Epidermal melanocyte (primary cell): ENCODE measurements around the gene CDCA5.
"Not testable (repeated sequence)": the region's sequence is repeated elsewhere in the genome, so short reads cannot be mapped to it uniquely, and the experiment has no call there.

Experiments used
- DNase-seq: peaks from one replicate; pipeline ENCODE4 v3.0.0; 2011; ENCODE audit warnings: low spot score; ENCODE audit not compliant: insufficient read length

Gene CDCA5

DNA sequence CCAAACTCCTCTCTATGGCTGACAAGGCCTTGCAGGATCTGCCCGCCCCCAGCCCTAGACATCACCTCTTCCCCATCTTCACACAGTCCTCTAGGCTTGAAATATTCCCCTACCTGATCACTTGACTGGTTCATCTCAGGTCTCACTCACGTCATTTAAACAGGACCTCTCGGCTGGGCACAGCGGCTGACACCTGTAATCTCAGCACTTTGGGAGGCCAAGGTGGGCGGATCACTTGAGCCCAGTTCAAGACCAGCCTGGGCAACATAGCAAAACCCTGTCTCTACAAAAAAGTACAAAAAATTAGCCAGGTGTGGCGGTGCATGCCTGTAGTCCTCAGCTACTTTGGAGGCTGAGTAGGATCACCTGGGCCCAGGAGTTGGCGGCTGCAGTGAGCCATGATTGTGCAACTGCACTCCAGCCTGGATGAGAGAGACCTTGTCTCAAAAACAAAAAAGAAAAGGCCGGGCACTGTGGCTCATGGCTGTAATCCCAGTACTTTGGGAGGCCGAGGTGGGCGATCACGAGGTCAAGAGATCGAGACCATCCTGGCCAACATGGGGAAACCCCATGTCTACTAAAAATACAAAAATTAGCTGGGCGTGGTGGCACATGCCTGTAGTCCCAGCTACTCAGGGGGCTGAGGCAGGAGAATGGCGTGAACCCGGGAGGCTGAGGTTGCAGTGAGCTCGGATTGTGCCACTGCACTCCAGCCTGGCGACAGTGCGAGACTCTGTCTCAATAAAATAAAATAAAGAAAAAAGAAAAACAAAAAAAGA, 35.2 kb upstream of the CDCA5 start:
- DNase-seq = not testable (repeated sequence)

DNA sequence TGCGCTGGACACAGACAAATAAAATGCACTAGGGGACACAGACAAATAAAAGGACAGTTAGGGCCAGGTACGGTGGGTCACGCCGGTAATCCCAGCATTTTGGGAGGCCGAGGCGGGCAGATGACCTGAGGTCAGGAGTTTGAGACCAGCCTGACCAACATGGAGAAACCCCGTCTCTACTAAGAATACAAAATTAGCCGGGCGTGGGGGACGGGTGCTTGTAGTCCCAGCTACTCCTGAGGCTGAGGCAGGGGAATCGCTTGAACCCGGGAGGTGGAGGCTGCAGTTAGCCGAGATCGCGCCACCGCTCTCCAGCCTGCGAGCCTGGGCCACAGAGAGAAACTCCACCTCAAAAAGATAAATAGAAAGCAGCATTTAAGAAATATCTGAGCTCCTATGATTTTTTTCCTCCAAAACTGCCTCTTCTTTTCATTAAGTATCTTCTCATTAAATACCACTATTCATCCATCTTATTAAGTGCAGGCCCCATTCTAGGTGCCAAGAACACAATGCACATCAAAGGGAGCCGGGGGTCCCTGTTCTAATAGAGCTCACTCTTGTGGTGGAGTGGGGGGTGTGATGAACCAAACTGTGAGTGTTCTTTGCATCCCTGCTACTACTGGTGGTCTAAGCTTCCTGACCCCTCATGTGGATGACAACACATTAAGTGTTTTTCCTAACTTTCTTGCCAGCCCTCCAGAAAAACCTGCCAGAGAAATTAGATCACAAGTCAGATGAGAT, 34.4 kb upstream of the CDCA5 start:
- no peak for DNase-seq

DNA sequence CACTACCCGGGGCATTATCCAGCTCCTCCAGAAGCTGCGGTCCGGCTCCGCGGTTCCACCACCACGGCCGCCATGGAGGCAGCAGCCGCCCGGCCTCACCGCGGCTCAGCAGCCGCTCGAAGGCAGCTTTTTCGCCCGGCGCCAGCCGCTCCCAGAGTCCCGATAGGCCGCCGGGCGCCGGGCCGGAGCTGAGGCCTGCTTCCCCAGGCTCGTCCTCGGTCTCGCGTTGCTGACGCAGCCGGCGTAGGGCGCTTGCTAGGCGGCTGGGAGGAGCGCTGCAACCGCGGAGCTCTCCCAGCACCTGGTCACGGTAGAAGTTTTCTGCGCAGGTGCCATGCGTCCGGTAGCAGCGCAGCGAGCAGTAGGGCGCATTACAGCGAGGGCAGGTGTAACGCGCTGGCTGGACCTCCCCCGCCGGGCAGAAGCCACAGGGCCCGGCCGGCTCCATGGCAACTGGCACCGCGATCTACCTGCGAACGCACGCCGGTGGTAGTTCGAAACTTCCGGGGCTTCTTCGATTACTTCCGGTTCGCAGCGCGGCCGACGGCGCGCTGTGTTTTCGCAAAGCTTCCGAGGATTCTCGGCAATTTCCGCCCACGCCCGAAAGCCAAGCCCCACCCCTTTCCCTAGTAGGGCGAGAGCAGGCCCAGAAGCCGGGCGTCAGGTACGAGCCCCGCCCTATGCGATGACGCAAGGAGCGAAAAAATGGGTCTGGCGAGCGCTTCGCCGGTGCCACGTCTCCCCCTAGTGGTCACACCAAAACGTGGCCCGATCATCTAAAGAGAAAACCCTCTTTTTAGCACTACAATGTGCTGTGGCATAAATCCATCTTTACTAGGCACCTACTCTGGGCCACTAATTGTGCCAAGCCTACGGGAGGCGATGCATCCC, 33.6 kb upstream of the CDCA5 start, which contains the start of gene ZNHIT2:
Gene ZNHIT2, minus strand, starts transcription at position 496 of the 891 bp plus-strand sequence. Its CDS starts 48 bp downstream, at position 448.
- DNase-seq = peak; percentile 93

DNA sequence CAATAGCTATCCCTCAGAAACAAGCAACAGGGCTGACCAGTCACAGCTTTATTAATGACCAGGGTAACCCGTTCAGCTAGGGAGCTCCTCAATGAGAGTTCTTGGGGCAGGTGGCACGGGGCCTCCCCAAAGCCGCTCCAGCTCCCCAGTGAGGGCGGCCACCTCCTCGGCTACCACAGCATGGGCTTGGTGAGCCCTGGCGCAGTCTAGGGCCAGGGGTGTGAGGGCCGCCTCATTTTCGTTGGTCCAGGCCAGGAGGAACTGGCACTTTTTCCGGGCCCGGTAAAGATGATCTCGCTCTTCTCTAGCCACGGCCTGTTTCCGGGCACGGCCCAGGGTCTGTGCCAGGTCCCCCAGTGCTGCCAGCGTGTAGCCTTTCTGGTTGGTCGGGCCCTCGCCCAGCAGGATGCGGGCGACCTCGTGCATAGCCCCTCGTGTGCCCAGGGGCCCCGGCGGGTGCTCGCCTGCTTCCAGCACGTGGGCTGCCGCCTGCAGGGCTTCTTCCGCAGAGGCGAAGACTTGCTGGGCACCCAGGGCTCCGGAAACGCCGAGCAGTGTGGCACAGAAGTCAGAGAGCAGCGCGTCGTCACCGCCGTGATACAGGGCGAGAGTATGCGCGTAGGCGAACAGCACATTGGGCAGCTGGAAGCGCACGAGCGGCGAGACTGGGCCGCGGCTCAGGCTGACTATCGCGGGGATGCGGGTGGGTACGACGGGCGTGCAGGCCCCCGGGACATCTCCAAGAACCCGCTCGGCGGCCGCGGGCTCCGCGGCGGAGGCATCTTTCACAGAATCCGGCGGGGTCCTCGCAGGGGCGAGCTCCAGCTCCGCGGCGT, 32.7 kb upstream of the CDCA5 start:
- no peak for DNase-seq

DNA sequence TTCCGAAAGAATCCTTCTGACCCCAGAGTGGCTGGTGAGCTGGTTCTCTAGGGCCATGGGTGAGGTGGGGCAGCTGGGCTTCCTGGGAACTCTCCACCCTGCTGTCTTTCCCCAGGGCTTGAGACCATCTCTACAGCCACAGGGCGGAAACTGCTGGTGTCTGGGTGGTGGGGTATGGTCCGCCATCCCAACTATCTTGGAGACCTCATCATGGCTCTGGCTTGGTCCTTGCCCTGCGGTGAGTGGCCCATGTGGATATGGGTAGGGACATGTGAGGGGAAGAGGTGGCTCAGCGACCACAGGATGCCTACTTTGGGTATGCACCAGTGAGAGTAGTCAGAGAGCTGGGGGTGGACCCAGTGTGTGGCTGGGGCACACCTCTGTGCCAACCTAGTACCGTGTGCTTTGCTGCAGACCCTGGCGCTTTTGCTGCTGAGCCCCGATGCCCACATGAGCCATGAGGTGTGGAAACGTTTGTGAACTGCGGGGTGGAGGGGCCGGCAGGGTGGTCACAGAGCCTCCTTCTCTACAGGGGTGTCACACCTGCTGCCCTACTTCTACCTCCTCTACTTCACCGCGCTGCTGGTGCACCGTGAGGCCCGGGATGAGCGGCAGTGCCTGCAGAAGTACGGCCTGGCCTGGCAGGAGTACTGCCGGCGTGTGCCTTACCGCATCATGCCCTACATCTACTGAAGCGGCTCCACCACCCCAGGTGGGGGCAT, 31.7 kb upstream of the CDCA5 start:
- no peak for DNase-seq

DNA sequence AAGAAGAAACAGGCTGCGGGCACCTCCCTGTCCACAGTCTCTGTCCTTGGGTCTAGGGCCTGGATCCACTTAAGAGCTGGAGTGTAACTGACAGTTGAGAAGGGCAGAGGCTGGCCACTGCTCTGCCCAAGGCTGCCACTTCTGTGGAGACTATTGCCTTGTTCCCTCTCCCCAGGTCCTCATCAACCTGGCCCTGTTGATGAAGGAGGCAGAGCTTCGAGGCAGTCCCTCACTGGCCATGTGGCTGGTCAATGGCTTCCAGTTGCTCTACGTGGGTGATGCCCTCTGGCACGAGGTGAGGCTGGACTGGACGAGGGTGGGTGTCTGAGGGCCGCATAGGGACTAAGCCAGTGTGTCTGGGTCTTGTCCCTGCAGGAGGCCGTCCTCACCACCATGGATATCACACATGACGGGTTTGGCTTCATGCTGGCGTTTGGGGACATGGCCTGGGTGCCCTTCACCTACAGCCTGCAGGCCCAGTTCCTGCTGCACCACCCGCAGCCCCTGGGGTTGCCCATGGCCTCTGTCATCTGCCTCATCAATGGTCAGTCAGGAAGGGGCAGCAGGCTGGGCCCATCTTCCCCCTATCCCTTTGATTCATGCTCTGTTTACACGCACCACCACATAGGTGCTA, 30.8 kb upstream of the CDCA5 start:
- no peak for DNase-seq

DNA sequence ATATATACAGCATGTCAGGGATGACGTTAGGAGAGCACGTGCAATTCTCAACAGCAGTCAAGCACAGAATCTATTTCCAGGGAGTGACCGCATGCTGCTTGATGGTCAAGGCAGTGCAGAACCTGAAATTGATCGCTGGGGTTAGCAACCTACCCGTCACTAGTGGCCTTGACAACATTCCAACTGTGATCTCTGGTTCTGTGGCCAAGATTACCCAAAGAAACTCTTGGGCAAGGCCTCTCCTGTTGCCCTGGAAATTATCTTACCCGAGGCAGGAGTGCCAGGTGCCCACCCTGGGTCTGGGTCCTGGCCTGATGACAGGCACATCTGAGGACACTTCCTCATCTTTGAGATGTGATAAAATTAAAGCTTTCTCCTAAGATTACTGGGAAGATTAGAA, 30.0 kb upstream of the CDCA5 start:
- DNase-seq = no peak

DNA sequence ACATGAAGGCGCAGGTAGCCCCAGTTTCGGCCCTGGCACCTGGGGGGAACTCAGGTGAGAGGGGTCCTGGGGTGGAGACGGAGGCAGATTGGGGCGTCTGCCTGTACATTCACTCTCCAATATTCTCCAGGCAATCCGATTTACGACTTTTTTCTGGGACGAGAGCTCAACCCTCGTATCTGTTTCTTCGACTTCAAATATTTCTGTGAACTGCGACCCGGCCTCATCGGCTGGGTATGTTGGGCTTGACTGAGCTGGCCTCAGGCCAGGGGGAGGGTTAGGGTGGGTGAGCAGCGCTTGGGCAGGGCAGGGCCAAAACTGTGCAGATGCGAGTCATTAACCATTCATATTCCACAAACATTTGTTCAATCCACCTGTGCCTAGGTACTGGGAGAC, 29.5 kb upstream of the CDCA5 start:
- DNase-seq = no peak

DNA sequence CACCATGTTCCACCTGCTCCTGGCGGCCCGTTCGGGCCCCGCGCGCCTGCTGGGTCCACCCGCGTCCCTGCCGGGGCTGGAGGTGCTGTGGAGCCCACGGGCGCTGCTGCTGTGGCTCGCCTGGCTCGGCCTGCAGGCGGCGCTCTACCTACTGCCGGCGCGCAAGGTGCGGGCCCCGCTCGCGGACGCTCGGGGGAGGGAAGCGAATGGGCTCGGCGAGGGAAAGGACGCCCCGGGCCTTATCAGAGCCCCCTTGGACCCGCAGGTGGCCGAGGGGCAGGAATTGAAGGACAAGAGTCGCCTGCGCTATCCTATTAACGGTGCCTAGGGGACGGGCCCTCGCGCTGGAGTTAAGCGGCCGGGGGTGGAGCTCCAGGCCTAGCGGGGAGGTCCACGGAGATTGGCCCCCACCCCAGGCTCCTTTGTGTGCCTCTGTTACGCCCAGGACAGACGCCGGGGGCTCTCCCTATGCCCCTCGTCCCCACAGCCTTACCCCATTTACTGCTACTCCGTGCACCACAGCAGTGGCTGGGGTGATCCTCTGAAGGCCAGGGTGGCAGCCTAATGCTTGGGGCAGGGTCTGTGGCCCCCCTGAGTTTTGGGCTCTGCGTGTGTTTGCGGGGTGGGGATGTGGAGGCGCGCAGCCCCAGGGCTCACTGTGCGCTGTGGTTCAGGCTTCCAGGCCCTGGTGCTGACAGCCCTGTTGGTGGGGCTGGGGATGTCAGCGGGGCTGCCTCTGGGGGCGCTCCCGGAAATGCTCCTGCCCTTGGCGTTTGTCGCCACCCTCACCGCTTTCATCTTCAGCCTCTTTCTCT, 28.9 kb upstream of the CDCA5 start:
- DNase-seq = peak; percentile 57

DNA sequence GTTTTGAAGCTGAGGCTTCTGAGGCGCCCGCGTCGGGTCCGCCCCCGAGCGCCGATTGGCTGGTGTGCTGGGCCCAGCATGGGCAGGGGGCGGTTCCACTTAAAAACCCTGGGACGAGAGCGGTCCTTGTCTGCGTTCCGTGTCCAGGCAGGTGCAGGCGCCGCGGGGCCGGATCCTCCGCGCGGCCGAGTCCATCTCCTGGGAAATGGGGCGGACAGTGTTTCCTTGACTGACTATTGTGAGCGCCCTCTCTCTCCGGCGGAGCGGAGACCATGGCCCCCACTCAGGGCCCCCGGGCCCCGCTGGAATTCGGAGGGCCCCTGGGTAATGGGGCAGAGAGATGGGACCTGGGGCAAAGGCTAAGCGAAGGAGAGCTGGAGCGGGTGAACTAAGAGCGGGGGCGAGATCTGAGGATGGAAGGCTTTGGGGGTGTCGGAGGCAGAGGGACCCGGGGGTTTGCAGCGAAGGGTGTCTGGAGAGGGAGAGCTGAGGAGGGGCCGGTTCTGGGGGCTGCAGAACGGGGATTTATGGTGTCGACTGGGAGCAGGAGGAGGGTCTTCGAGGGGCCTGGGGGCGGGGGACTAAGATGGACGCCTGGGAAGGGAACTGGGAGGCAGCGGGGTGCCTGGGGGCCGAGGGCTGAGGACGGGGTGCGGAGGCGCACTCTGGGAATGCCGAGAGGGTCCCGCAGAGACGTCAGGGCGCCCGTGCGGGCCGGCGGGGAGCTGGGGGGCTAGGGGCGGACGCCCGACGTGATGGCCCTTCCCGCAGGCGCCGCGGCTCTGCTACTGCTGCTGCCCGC, 28.1 kb upstream of the CDCA5 start, which contains the start of gene TM7SF2:
Gene TM7SF2, plus strand, starts transcription at position 129 of the 802 bp plus-strand sequence. Its CDS starts 144 bp downstream, at position 273.
- DNase-seq = peak; percentile 98

DNA sequence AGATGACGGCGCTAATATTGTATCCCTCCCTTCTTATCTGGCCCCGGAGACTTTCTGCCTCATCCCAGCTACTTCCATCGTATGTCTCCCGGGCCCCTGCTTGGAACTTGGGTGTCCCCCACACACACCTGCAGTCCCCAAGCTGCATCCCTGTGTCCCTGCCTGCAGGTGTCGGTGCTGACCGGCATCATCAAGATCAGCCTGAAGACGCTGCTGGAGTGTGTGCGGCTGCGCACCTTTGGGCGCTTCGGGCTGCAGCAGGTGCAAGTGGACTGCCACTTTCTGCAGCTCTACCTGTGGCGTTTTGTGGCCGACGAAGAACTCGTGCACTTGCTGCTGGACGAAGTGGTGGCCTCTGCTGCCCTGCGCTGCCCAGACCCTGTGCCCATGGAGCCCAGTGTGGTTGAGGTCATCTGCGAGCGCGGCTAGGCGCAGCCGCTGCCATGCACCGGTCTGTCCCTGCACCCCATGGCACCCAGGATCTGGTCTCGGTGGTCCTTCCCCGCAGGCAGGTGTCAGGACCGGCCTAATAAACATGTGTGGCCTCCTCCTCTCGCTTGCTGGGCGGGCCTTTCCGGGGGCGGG, 27.4 kb upstream of the CDCA5 start:
- no peak for DNase-seq

DNA sequence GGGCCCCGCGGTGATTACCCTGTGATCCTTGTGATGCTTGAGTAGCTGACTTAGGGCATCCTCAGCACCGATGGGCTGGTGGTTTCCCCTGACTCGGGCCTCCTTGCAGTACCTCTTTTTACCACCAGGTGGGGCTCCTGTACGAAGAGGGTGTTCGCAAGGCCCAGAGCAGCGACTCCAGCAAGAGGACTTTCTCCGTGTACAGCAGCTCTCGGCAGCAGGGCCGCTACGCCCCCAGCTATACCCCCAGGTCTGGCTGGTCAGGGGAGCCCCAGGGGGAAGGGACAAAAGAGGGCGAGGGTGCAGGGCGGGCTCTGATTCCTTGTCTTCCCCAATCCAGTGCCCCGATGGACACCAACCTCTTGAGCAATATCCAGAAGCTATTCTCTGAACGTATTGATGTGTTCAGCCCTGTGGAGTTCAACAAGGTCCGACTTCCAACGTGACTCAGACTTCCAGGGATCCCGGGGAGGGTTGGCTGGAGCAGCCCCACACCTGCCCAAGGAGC, 26.6 kb upstream of the CDCA5 start:
- DNase-seq = peak; percentile 89

DNA sequence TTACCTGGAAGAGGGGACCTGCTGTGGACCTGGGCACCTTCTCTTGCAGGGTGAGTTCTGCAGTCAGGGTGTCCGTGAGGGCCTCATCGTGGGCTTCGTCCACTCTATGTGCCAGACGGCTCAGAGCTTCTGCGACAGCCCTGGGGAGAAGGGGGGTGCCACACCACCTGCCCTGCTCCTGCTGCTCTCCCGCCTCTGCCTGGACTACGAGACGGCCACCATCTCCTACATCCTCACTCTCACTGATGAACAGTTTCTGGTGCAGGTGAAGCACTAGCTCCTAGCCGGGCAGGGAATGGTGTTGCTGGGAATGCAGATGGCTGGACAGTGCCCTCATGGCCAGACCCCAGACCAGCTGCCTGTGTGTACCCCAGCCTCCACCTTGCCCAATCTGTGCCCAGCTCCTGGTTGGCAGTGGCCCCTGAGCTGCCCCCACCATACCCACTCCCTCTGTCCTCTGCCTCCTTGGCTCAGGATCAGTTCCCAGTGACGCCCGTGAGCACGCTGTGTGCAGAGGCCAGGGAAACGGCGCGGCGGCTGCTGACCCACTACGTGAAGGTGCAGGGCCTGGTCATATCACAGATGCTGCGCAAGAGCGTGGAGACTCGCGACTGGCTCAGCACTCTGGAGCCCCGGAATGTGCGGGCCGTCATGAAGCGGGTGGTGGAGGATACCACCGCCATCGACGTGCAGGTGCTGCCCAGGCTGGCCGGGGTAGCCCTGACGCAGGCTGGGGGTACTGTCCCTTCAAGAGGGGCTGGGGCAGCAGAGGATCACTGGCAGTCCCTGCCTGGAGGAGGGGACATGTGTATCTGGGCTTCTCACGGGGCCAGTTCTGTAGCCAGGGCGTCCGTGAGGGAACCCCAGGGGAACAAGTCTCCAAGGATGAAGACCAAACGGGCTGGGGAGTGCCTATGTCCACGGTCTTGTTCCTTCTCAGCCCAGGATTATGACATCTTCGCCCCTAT, 25.7 kb upstream of the CDCA5 start:
- DNase-seq = no peak

DNA sequence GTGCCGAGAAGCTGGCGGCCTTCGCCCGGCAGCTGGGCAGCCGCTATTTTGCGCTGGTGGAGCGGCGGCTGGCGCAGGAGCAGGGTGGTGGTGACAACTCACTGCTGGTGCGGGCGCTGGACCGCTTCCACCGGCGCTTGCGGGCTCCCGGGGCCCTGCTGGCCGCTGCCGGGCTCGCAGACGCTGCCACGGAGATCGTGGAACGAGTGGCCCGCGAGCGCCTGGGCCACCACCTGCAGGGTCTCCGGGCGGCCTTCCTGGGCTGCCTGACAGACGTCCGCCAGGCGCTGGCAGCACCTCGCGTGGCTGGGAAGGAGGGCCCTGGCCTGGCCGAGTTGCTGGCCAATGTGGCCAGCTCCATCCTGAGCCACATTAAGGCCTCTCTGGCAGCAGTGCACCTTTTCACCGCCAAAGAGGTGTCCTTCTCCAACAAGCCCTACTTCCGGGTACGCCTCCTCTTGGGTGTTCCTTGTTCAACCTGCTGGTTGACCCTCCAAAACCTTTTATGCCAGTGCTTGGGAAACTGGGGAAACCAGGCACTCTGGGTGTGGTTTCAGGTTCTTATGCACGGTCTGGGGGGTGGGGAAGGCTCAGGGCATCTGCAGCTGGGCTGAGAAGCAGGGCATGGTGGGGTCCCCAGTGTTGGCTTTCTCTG, 24.8 kb upstream of the CDCA5 start:
- DNase-seq = no peak

DNA sequence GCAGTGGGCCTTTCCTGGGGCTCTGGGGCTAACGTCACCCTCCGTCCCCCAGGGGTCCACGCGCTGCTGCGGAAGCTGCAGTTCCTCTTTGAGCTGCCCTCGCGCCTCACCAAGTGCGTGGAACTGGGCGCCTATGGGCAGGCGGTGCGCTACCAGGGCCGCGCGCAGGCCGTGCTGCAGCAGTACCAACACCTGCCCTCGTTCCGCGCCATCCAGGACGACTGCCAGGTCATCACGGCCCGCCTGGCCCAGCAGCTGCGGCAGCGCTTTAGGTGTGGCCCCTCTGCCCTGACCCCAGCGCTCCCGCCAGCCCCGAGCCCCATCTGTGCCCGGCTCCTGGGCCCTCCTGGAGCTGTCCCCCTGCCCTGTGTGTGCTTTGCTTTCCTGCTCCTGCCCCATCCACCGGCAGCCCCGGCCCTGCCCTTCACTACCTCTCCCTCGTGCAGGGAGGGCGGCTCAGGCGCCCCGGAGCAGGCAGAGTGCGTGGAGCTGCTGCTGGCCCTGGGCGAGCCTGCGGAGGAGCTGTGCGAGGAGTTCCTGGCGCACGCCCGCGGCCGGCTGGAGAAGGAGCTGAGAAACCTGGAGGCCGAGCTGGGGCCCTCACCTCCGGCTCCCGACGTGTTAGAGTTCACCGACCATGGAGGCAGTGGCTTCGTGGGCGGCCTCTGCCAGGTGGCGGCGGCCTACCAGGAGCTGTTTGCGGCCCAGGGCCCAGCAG, 24.1 kb upstream of the CDCA5 start:
- no peak for DNase-seq
